H1 (cell line): Measurements from ENCODE around the gene SPTB. TPM values are rescaled to one million over a fixed set of nuclear protein-coding genes. Genes with fewer than 3 reads are reported as not detected.

Experiments used
- ASH2L ChIP-seq: fragments of 200-600, 300-600 bp; sonication (generic); IDR thresholded peaks from one replicate; pipeline ENCODE4 v1.7.1; 2017; ENCODE audit warnings: low read length
- CBX5 ChIP-seq: fragments of 300-800, 300-1000 bp; sonication (generic); IDR thresholded peaks from 2 replicates; pipeline ENCODE4 v1.7.1; 2016; ENCODE audit warnings: antibody characterized with exemption, low read length, low read depth
- EZH2 ChIP-seq: fragments of 200-600 bp; sonication (generic); IDR thresholded peaks from 2 replicates; pipeline ENCODE4 v1.7.1; 2012; ENCODE audit warnings: low read depth, mild to moderate bottlenecking, moderate library complexity, low read length, inconsistent platforms; ENCODE audit not compliant: severe bottlenecking
- KDM4A ChIP-seq: IDR thresholded peaks from one replicate; pipeline ENCODE4 v1.7.1; 2012; ENCODE audit warnings: low read depth, mild to moderate bottlenecking, moderate library complexity, low read length, inconsistent platforms; ENCODE audit not compliant: severe bottlenecking
- RNF2 ChIP-seq: fragments of 200-900, 300-1000 bp; sonication (generic); IDR thresholded peaks from 2 replicates; pipeline ENCODE4 v1.7.1; 2016; ENCODE audit warnings: borderline replicate concordance, low read depth, mild to moderate bottlenecking, antibody characterized with exemption, low read length; ENCODE audit not compliant: poor library complexity, severe bottlenecking; ENCODE audit errors: missing control alignments
- YY1 ChIP-seq: IDR thresholded peaks from 2 replicates; pipeline ENCODE4 v1.6.1; 2011; ENCODE audit warnings: low read depth, mild to moderate bottlenecking, low read length
- polyA plus RNA-seq, 7 experiments: library from polyadenylated mRNA; depleted of rRNA in 3 of 7; stranded (reverse) in 5 of 7; unstranded in 2 of 7; fragments of >200 nt in 5 of 7; fragments of 200-250 nt in 2 of 7; gene quantifications; 1 replicate in 5 of 7; 2 replicates in 1 of 7; 4 replicates in 1 of 7; pipeline versions ENCODE4 v1.2.1 to v1.2.3, GENCODE V29; 2011 to 2013; ENCODE audit warnings: missing spikeins in 2 of 7, mixed read lengths in 2 of 7
- total RNA-seq: library from RNA; stranded (reverse); fragmentation: NEBNext Ultra II Directional; extraction: Animal tissue kit (Norgen Biotek cat#: 25700); gene quantifications from 2 replicates; pipeline ENCODE4 v1.2.1, GENCODE V29; 2021

SPTB gene
- total and polyA plus RNA-seq, 2 of the 8 experiments (the other 6 are each of a cell fraction or from before 2014, with no cell fraction given) = 0.30 to 2.4 TPM

DNA sequence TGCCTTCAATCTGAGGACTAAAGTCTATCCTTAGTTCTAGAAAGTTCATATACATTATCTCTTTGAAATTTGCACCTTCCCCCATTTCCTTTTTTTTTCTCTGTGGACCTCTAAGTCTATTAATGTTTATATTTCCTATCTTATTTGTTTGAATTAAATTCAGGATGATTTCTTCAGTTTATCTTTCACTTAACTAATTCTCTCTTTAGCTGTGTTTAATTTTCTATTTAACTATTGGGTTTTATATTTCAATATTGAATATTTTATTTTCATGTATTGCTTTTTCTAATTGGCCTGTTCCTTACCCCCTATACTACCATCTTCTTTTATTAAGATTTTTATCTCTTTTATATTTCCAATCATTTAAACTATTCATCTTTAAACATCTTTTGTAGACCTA, 166.0 kb downstream of the SPTB start (continued):
- TF ChIP-seq RNF2 (no peak), KDM4A (no peak), ASH2L (no peak), YY1 (no peak), EZH2 (no peak), CBX5 (no peak)
